GM19467 (cell line): ENCODE measurements around the gene OXSR1.
"Not testable (repeated sequence)": the region's sequence is repeated elsewhere in the genome, so short reads cannot be mapped to it uniquely, and the experiment has no call there.

Source experiments
- ATAC-seq: cut with Tn5 transposase; IDR thresholded peaks from one replicate; pipeline ENCODE4 v1.9.1; 2021; ENCODE audit warnings: mild to moderate bottlenecking, moderate library complexity; ENCODE audit not compliant: unreplicated experiment

Gene OXSR1

DNA sequence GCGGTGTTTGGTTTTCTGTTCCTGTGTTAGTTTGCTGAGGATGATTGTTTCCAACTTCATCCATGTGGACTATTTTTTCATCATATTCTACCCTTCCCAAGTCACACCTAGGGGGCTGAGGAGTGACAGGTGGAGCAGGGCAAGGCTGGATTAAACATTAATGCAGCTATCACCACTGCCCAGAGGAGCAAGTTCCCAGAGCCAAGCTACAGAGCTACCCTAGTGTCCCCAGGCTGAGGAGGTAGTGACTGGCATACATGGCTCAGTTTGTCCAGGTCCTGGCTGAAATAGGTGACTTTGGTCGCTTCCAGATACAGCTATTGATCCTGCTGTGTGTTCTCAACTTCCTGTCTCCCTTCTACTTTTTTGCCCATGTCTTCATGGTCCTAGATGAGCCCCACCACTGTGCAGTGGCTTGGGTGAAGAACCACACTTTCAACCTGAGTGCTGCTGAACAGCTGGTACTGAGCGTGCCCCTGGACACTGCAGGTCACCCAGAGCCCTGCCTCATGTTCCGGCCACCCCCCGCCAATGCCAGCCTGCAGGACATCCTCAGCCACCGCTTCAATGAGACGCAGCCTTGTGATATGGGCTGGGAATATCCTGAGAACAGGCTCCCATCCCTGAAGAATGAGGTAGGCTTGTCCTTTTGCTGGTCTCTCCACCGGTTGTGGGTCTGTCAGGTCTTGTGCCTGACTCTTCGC, 100.4 kb downstream of the OXSR1 start, which contains the start of gene SLC22A13:
TSS of gene SLC22A13 (plus strand) at position 209 of the 704 bp plus-strand sequence. CDS start at position 258, 49 bp downstream.
- no peak for ATAC-seq

DNA sequence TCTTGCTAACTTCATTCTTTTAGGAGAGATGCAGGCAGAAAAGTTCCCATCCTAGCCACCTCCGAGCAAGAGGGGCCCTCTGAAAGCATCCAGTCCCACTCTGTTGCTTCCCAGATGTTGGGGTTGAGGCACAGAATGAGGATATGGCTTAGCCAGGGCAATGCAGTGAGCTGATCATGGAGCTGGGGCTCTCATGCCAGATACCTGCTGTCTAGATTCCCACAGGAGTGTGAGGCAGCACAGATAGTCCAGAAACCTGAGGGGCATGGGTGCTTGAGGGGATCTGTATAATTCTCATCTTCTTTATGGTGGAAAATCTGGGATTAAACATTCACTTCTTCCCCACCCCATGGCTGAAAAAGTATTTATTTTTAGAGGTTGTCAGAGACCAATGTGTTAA, 101.5 kb downstream of the OXSR1 start:
- no peak for ATAC-seq

DNA sequence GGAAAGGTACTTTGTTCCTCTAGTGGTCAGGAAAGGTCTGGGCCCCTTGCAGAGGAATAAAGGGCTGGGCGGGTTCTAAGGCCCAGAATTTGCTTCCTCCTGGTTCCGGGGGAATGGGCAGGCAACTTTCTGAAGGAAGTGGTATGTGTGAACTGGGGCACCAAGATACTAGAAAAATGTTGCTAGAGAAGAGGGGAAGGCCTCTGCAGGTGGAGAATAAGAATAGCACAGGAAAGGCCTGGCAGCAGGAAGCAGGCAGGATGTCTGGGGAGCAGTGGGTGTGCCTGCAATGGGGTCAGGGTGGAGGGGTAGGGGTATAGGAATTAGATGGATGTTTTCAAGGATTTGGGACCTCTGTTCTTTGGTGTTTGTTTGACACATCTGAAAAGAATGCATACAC, 102.3 kb downstream of the OXSR1 start:
- no peak for ATAC-seq

DNA sequence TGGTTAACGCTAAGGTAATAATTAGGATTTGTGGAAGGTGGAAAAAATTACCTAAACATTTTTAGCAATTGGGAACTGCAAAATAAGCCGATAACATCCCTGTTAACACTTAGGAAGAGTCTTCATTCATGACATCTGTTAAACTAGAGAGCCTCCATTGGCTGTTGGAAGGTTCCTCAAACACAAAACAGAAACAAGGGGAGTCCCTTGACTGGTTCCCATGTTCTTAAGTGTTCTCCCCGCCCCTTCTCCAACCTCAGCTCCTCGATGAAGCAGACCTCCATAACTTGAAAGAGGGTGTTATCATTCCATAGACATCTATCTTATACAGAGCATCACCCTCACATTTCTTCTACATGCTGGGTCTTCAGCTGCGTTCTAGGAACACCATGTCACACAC, 102.8 kb downstream of the OXSR1 start:
- no peak for ATAC-seq

DNA sequence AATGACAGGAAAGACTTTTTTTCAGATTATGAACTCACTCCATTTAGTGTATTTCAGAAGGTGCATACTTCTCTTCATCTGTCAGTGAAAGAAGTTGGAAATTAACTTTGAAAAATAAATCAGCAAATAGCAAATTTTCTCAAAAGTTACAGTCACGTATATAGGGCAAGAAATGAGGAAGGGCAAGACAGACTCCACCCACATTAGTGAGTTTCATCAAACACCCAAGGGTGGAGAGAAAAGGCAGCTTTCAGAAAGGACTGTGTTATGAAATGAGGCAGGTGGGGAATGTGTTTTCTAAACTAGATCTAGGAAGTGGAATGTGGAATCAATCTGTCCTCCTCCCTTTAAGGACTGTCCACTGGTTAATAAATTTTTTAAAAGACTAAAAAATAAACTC, 103.2 kb downstream of the OXSR1 start:
- ATAC-seq = no peak

DNA sequence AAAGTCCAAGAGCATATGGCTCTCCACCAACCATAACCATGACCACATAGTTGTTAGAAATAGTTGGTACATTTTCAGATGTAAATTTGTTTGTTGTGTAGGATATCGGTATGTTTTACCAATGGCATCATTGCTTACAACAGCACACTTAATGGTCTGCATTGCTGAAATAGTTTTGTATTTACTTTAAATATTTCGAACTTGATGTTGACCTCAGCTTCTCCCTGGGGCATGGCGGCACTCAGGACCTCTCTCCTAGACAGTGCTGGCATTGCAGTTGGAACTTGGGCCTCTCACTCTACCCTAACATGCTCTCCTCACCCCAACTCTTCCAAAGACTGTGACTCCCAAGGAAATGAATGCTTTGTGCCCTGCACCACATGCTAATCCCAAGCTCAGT, 105.3 kb downstream of the OXSR1 start:
- no peak for ATAC-seq

DNA sequence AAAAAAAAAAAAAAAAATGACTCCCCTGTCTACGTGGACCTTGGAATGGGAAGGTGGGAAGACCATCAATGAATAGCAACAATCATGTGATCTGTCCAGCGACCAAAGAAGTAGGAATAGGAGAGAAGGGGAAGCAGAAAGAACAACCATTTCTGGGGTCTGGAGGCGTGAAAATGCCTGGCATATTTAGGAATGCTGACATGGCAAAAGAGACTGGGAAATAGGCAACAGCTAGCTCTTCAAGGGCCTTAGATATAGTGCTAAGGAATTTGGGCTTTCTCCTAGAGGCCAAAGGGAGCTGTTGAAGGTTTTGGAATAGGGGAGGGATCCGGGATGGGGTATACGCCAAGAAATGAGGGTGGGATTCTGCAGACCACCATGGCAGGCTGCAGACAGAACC, 106.2 kb downstream of the OXSR1 start:
- no peak for ATAC-seq

DNA sequence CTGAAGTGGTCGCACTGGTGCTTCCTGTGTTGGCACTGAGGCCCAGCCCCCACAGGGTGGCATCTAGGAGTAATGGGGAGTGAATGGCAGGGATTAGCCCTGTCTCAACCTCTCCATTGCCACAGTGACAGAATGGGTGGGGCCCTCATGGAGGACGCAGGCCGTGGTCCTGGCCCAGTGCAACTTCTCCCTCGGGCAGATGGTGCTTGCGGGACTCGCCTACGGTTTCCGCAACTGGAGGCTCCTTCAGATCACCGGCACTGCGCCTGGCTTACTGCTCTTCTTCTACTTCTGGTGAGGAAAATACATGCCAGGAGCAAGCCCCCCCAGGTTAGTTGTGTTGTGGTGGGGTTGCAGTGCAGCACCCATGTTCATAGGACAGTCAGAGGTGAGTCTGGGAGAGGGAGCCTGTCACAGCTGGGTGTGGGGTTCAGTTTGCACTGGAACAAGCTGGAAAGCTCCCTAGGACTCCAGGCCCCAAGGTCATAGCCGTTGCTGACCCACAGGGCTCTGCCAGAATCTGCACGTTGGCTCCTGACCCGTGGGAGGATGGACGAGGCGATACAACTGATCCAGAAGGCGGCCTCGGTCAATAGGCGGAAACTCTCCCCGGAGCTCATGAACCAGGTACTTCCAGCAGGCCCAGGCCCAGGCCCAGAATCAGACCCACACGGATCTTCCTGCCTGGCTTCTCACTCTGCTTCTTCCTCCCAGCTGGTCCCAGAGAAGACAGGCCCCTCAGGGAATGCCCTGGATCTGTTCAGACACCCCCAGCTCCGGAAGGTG, 109.7 kb downstream of the OXSR1 start:
- ATAC-seq = no peak

DNA sequence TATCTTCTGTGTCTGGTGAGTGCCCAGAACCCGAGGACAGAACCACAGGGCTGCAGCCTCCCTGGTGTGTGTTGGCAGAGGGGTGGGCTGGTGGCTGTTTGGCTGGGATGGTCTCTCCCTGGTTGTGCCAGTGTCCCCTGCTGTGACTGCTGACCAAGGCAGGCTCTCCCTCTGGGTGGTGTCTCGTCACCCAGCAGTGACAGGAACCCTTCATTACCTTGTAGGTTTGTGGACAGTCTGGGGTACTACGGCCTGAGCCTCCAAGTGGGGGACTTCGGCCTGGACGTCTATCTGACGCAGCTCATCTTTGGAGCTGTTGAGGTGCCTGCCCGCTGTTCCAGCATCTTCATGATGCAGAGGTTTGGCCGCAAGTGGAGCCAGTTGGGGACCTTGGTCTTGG, 110.3 kb downstream of the OXSR1 start:
- no peak for ATAC-seq

DNA sequence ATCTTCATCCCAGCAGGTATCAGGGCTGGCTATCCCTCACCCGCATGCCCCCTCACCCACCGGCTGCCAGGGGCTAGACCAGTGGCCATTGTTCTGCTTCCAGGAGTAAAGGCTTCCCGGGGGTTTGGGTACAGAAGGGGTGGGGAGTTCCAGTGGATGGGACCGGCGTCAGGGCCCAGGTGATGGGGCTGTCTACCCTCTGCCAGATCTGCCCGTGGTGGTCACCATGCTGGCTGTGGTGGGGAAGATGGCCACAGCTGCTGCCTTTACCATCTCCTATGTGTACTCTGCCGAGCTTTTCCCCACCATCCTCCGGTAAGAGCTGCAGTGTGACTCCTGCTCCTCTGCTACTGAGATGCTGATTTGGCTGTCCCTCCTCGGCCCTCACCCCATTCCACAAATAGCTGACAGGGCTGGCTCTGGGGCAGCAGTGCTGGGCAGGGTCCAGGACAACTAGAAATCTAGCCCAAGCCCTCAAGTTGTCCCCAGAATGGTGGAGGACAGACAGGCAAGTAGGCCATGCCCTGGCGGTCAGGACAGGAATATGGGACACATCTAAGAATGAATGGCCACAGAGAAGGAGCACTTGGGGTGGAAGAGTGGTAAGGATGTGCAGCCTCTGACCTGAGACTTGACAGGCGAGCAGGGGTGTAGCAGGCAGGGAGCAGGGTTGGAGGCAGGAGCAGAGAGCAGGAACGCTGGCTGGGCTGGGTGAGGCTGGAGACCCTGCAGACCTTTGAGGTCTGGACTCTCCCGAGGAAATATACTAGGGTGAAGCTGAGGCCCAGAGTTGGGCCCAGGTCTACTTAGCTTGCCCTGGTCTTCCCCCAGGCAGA, 111.0 kb downstream of the OXSR1 start:
- no peak for ATAC-seq

DNA sequence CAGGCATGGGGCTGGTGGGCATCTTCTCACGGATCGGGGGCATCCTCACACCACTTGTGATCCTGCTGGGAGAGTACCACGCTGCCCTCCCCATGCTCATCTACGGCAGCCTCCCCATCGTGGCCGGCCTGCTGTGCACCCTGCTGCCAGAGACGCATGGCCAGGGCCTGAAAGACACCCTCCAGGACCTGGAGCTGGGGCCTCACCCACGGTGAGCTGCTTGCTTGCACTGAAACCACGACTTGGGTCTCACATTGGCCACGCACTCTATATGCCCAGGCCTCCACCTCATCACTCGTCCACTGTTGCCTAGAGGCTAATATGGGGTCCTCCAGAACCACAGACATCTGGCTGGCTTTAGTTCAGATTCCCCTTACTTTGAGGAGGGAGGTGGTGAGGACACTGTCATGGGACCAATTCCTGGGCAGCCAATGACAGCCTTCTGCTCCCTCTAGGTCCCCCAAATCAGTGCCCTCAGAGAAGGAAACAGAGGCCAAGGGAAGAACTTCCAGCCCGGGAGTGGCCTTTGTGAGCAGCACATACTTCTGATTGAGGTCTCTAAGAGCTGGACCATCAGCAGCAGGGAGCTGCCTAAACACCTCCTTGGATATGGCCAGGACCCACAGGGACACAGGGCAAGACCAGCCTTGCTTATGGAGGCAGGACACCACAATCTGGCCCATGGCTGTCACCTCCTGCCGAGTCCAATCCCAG, 111.7 kb downstream of the OXSR1 start:
- no peak for ATAC-seq

DNA sequence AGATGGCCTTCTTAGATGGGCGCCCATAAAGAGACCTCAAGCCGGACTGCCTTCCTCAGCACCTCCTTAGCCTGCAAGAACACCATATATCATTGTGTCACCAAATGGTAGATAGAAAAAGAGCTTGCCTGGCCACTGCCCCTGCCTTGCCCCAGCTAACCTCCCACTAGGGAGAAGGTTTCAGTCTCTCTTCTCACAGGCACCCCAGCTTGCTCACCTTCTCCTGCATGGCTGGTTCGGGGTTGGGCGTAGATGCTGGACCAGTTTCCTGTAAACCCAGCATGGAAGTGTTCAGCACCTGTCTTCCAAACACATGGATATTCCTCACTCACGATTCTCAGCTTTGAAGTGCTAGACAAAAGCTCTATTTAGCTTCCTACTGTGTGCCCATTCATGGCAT, 113.5 kb downstream of the OXSR1 start:
- no peak for ATAC-seq

DNA sequence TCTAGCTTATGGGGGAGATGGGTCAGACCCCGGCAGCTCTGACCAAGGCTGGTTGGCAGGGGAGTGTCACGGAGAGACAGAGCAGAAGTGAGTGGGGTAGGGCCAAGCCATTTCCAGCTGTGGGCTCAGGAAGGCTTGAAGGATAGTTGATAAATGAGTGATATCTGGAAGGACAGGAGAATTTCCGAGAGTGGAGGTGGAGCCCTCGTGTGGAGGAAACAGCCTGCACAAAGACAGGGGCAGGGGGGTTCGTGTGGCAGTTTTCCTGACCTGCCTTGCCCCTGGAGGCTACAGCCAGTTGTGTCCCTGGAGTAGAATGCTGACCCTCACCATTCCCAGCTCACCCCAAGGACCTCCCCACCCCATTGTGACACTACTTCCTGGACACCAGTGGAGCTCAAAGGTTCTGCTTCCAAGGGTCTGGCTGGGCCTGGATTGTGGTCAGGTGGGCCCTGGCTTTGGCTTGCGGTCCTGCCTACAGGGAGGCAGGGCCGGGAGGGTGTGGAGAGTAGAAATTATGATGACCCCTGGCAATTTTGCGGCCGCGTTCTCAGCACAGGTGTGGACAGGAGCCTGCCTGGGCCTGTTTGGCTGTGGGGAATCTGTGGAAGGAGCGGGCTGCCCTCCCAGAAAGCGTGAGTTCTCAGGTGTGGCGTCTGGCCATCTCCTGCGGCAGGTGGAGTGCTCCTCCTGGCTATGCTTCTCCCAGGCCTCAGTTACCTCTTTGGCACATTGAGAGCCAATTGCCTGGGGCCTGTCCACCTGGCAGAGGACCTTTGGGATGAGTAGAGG, 116.8 kb downstream of the OXSR1 start, which contains the start of gene SLC22A14:
TSS of gene SLC22A14 (plus strand) at position 400 of the 792 bp plus-strand sequence. CDS start 23,733 bp downstream, outside the sequence.
- ATAC-seq = no peak

DNA sequence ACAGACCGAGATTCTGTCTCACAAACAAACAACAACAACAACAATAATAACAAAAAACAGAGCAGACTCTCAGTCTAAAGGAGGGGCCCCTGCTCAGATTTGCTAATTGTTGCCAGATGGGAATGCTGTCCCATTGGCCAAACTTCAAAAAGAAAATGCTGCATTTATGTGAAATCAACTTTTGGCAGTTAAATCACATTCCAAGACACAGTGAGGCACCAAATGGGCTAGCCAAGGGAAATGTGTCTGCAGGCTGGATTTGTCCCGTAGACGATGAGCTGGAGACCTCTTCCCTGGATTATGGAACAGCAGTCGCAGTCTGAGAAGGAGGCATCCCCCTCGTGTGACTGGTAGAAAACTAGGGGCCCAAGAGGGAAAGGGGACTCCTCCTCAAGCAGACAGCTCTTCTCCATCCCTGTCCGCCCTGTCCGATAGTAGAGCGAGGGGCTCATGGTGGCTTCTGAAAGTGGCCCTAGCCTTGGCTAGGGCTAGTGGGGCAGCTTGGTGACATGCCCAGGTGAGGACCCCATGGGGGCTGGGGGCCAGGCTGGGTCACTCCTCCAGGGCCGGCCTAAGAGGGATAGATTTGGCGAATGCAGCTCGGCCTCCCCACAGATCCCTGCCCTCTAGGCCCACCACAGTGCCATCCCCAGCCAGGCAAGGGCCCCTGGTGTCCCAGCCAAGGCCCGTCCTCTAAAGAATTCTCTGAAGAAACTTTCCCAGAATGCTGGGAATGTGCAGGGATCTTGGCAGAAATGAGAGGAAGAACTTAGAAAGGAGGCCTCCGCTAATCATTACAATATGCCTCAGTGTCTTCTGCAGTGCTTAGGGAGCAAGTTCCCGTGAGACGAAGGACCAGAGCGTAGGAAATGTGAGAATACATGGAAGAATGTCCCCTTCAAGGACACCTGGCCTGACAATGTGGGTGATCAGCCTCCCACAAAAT, 118.7 kb downstream of the OXSR1 start:
- no peak for ATAC-seq

DNA sequence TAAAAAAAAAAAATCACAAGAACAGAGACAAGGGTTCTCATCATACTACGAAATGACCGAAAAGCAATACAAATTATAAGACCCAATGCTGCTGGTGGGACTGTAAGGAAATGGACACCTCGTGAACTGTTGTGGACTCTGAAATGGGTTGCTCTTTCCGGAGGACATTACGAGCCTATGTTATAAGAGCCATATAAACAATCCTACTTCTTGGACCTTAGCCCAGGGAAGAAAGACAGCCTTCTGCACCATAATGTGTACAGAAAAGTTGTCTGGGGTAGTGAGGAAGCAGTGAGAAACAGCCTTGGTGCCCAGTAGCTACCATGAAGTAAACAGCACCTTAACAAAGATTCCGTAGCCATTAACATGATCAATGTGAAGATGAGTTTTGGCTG, 119.4 kb downstream of the OXSR1 start:
- no peak for ATAC-seq

DNA sequence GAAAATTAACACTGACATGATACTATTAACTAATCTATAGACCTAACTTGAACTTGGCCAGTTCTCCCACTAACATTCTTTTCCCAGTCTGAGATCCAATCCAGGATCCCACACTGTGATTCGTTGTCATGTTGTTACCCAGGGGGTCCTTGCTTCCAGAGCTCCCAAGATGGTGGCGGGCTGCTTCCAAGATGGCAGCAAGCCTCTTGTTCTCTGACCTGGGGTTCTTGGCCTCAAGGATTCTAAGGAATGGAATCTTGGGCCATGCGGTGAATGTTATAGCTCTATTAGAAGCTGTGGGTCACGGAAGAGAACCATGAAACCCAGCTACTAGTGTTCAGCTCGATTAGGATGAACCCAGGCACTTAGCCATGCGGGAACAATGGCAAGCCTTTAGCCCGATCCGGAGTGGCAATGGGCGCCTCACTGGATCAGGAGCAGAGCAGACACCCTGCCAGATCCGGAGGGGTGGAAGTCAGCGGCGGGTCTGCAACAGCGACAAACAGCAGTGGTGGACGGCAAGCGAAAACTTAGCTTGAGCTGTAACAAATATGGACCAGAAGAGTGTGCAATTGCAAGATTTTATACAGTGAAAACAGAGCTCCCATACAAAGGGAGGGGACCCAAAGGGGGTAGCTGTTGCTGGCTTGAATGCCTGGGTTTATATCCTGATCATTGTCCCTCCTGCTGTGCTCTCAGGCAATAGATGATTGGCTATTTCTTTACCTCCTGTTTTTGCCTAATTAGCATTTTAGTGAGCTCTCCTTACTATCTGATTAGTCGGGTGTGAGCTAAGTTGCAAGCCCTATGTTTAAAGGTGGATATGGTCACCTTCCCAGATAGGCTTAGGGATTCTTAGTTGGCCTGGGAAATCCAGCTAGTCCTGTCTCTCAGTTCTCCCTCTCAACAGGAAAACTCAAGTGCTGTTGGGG, 124.2 kb downstream of the OXSR1 start:
- ATAC-seq = not testable (repeated sequence)

DNA sequence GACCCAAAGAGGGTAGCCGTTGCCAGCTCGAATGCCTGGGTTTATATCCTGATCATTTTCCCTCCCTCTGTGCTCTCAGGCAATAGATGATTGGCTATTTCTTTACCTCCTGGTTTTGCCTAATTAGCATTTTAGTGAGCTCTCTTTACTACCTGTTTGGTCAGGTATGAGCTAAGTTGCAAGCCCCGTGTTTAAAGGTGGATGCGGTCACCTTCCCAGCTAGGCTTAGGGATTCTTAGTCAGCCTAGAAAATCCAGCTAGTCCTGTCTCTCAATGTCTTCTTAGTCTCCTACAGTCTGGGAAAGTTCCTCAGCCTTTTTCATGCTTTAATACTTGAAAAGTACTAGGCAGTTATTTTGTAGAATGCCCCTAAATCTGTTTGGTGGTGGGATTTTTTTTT, 131.7 kb downstream of the OXSR1 start:
- ATAC-seq = not testable (repeated sequence)

DNA sequence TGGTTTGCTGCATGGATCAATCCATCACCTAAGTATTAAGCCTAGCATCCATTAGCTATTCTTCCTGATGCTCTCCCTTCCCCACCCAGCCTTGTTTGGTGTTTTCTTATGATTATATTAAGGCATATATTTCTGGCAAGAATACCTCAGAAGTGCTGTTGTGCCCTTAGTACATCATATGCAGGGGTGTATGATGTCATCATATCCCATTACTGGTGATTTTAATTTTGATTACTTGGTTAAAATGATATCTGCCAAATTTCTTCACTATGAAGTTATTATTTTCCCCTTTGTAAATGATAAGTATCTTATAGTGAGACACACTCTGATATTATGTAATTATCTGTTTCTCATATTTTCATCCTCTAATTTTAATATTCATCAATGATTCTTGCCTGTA, 132.2 kb downstream of the OXSR1 start:
- ATAC-seq = no peak
